Measurements from ENCODE around the gene GSS. TPM values are rescaled to one million over a fixed set of nuclear protein-coding genes. Genes with fewer than 3 reads are reported as not detected.

GSS gene
- total RNA-seq, 2 experiments from 2014 or later = 62.8 to 65.6 TPM

DNA sequence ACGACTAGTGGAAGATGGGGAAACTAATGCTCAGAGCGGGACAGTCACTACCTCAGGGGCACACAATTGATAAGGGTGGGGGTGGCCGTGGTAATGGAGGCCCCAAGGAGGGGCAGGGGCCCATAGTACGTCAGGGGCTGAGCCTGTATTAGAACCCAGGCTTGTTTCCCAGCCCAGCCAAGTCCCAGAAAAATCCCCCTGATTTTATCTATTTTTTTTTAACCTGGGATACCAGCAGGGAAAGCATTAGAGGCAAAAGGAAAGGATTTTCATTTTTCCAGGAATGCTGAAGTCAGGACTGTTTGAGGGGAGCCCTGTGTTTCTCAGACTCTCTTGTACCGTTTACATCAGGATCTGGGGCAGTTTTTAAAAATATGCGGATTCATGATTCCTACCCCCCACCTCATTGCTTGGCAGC lies 444 bp upstream of the GSS start:
- CTCF ChIA-PET = interaction anchor here (0.5 to 6.3 kb wide), 4 partner anchors 25 to 1636 kb away, joined by 3 to 67 read pairs (median 3); partner anchors contain the start of genes ACSS2 and GGT7
- POLR2A ChIA-PET = interaction anchor here (0.6 to 2.0 kb wide), 4 partner anchors 80 to 279 kb away, joined by 3 to 11 read pairs (median 8); partner anchors contain the start of genes ACSS2 and PIGU

DNA sequence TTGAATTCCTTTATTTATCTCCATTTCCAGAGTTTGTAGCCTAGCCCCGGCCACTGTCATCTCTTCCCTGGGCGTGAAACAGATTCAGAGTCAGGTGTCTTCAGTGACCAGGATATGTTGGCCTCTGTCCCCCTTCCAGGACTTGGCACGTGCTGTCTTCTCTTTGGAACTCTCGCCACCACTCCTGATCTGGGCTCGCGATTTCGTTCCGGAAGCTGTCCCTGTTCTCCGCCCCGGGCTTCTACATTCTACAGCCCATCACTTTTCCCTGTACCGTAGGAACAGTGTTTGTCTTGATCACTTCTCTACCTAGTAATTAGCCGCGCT lies 739 bp downstream of the GSS start:
- CTCF ChIA-PET = interaction anchor here (6.3 kb wide), 1 partner anchor 81 kb away, joined by 67 read pairs; the partner anchor contains the start of genes ACSS2 and GGT7
- POLR2A ChIA-PET = interaction anchor here (1.5 to 2.0 kb wide), 2 partner anchors 79 to 81 kb away, joined by 10 to 11 read pairs; partner anchors contain the start of gene ACSS2

DNA sequence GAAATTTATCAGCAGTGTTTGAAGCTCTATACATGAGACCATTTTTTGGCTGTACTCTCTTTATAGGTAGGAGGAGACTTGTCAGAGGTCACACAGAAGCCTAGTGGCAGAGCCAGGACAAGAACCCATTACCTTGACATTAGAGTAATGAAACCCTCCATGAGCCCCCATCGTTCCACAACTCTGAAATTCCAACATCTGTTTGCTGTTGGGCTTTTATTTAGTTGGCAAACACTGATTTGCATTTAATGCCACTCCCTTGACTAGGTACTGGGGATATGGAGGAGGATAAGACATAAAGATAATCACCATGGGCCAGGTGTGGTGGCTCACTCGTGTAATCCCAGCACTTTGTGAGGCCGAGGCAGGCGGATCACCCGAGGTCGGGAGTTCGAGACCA lies 1.6 kb downstream of the GSS start:
- POLR2A ChIA-PET = no interaction called here

DNA sequence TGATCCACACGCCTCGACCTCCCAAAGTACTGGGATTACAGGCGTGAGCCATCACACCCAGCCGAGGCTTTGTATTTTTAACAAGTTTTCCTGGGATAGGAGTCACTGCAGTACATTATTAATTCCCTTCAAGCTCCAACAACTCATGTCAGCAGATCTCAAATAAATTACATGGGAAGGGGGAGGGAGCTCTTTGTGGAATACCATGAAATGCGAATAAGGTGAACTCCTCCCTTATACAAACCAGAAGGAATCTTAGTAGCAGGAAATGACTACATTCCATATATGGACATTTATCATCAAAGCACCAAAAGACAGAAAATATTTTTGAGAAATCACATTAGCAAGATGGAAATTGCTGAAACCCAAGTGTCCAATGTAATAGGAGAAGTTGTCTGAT lies 2.9 kb downstream of the GSS start:
- POLR2A ChIA-PET = no interaction called here
- CTCF ChIA-PET = interaction anchor here (1.3 kb wide), 1 partner anchor 79 kb away, joined by 3 read pairs; no protein-coding TSS in a partner anchor

More for the DNA sequence above, 1.6 kb downstream of the GSS start:
- CTCF ChIA-PET = interaction anchor here (6.3 kb wide), 1 partner anchor 80 kb away, joined by 67 read pairs; the partner anchor contains the start of genes ACSS2 and GGT7

DNA sequence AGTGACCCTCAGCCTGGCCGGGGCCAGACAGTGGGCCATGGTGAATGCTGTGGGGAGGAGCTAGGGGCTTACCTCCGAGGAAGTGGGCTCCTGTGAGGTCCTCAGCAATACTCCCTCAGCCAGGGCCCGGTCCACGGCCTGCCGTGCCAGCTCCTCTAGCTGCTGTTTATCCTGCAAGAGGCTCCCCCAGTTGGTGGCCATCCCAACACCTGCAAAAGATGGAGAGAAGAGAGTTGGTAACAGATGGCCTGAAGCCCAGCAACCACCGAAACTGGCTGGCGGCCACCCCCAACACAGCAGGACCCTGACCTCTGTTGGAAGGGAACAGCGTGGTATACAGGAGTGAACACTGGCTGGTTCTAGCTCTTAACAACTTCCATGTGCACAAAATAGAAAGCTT lies 4.0 kb downstream of the GSS start:
- CTCF ChIA-PET = no interaction called here
- POLR2A ChIA-PET = interaction anchor here (0.7 kb wide), 1 partner anchor 97 kb away, joined by 4 read pairs; no protein-coding TSS in a partner anchor

DNA sequence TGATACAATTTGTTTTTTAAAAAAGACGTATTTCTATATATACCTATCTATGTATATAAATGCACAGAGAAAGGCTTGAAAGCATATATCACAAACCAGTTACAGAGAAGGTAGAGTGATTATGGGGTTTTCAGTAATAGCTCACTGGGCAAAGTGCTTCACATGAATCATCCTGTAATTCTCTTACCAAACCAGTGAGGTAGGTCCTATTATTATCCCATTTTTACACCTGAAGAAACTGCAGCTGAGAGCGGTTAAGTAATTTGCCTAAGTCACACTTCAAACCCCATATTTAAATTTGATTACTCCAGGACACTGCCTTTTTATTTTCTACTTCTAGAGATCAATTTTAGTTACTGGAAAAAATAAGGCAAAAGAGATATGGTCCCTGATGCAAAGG lies 4.4 kb downstream of the GSS start:
- CTCF ChIA-PET = no interaction called here

DNA sequence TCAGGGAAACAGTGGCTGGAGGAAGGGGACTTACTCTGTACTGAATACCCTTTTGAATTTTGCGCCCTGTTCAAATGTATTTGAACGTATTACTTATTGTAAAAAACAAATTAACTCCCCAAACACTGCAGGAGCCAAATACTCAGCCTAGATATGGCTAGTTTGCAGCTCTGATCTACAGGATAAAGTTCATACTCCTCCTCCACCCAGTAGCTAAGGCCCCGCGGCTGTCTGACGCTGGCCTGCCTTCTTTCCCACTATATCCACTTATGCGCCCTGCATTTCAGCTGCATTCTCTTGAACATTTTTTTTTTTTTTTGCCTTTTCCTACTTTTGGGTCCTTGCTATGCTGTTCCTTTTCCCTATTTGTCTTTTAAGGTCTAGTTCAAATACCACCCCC lies 6.5 kb downstream of the GSS start:
- POLR2A ChIA-PET = no interaction called here
- CTCF ChIA-PET = interaction anchor here (0.7 kb wide), 1 partner anchor 75 kb away, joined by 3 read pairs; no protein-coding TSS in a partner anchor

More for the DNA sequence above, 4.4 kb downstream of the GSS start:
- POLR2A ChIA-PET = no interaction called here

DNA sequence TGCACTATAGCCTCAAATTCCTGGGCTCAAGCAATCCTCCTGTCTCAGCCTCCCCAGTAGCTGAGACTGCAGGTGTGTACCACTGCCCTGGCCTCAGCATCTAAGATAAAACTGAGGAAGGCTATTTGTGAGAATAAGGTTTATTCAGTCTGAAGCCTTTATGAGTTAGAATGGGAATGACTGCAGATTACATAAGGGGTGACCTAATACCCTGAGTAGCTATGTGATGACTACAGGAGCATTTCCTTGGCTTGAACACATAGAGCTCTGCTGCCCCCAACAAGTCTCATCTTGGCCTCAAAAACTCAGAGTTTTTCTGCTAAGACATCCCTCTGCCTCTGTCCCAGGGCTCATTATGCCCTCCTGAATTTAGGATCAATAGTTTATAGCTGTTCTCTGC lies 7.6 kb downstream of the GSS start:
- ChIA-PET CTCF (interaction anchor here (1.0 kb wide), 1 partner anchor 74 kb away, joined by 5 read pairs; no protein-coding TSS in a partner anchor), POLR2A (no interaction called here)

DNA sequence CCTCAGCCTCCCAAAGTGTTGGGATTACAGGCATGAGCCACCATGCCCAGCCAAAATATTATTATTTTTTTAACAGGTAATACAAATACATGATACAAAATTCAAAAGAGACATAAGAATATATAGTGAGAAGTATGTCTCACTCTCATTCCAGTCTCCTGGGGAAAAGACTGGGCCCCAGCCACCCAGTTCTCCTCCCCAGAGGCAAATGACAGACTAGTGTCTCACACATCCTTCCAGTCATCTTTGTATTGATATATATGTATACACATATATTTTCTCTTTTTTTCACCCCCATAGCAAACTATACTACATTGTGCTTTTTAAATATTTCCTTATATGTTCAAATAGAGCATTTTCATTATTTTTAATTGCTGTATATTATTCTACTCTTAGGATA lies 8.3 kb downstream of the GSS start:
- ChIA-PET POLR2A (no interaction called here), CTCF (no interaction called here)

DNA sequence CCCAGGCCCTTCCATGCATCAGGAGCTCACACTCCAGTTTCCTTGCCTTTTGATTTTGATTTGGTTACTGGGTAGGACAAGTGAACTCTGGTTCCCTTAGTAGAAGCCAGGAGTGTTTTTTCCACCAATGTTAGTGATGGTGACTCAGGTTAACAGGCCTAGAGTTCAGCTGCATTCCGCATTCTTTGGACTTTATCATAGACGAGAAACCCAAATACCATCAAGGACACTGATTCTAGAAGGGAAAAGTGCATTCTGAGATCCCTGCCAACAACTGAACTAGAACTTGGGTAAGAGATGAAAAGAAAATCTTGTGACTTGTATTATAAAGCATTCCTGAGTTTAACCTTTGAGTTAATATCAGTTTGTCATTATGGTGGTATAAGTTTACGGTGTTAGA lies 8.9 kb downstream of the GSS start:
- POLR2A ChIA-PET = no interaction called here
- CTCF ChIA-PET = no interaction called here

DNA sequence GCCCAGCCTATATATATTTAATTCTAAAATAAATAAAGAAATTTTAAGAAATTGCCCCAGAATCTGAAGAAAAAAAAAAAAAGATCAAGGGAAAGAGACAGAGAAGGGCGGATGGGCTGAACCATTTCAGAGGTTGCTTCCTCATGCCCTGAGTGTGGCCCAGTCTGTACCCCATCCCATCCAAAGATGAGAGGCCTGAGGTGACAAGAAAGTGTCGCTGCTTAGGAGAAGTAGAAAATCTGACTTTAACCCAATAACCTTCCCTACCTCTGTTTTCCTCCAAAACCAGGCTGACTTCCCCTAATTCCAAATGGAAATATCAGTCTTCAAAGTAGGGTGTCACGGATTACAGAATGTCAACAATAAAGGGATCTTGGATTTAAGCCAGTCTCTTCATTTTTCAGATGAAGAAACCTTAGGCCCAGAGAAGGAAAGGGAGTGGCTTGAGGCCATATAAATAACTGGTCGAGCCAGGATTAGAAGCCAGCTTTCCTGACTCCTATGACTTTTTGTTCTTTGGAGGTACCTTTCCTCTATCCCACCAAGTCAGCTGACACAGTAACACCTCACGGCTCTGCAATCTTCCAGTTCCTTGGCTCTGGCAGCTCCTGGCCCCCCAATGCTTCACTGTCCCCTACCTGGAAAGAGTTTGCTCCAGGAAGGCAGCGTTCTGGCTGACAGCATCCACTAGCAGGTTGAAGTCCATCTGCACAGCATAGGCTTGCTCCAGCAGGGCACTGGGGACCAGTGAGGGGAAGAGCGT lies 10.1 kb downstream of the GSS start:
- POLR2A ChIA-PET = no interaction called here
- CTCF ChIA-PET = no interaction called here

DNA sequence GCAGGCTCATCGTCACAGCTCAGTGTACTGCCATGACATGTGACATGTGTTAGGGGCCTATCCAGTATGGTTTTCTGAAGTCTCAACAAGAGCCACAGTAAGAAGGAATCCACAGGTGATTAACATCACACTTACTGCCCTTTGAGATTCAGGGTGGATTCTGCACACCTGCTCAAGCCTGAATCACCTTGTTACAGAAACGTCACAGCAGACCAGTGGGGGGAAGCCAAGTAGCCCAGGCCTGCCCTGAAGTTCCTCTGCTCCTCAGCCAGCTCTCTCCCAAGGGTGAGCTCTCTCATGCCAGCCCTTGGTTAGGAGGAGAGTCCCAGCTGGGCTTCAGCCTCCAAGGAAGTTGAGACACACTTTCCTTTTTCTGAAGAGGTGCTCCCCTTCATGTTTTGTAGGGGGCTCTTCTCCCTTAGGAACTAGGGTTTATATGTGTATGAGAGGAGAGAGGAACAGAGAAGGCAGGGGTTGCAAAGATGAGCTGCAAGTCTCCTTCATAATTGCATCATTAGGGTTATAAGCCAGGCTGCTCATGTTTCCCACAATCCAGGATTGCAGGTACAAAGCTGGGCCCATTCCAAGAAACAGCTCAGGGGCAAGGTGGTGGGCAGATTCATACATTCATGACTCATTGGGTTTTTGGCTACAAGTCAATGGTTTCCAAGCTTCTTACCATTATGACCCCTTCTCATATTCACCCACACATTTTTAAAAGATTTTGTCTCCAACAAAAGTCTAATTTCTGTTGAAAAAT lies 11.6 kb downstream of the GSS start:
- CTCF ChIA-PET = interaction anchor here (1.5 kb wide), 1 partner anchor 71 kb away, joined by 3 read pairs; the partner anchor contains the start of gene GGT7
- POLR2A ChIA-PET = no interaction called here

DNA sequence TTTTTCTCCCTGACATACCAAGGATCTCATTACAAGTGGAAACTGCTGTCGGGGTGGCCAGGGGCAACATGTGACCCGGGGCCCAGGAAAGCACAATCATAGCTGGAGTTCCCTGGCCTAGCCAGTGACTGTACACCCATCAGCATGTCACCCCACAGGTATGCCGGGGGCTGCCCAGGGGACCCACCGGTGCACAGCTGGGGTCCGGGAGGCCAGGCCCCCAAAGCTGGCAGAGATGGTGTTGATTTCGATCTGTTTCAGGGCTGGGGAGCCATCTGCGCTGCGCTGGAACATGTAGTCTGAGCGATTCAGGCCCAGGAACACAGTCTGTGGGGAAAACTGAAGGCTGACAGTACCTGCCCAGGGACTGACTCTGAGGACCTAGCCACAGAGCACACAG lies 13.3 kb downstream of the GSS start:
- ChIA-PET POLR2A (no interaction called here), CTCF (no interaction called here)

DNA sequence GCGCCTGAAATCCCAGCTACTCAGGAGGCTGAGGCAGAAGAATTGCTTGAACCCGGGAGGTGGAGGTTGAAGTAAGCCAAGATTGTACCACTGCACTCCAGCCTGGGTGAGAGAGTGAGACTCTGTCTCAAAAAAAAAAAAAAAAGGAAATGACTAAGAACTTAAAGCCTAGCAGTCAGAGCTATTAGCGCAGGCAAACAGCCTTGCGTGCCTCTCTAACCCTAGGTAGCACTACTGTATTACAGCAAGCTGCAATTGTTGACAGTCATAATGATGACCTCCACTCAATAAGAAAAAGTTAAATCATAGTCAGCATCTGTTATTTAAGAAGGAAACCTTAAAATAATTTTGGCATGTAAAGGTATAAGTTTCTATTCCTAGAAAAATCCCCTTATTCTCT lies 14.4 kb downstream of the GSS start:
- ChIA-PET CTCF (interaction anchor here (0.6 to 0.7 kb wide), 2 partner anchors 50 to 131 kb away, joined by 3 to 4 read pairs; no protein-coding TSS in a partner anchor), POLR2A (no interaction called here)

DNA sequence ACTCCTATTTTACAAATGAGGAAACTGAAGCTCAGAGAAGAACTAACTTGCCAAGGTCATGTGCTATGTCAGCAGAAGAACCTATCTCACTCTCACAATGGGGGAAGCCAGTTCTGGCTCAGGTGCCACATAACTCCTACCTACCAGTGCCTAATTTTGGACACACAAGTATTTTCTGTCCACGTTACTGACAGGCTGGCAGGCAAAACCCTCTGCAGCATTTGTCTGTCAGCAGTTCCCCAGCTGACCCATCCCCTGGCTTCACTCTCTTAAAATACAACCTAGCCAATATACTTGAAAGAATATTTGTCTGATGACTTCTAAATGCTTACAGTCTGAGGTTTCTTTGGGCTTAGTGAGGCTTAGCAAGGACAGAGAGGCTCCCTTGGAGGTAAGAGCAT lies 15.5 kb downstream of the GSS start:
- CTCF ChIA-PET = no interaction called here

DNA sequence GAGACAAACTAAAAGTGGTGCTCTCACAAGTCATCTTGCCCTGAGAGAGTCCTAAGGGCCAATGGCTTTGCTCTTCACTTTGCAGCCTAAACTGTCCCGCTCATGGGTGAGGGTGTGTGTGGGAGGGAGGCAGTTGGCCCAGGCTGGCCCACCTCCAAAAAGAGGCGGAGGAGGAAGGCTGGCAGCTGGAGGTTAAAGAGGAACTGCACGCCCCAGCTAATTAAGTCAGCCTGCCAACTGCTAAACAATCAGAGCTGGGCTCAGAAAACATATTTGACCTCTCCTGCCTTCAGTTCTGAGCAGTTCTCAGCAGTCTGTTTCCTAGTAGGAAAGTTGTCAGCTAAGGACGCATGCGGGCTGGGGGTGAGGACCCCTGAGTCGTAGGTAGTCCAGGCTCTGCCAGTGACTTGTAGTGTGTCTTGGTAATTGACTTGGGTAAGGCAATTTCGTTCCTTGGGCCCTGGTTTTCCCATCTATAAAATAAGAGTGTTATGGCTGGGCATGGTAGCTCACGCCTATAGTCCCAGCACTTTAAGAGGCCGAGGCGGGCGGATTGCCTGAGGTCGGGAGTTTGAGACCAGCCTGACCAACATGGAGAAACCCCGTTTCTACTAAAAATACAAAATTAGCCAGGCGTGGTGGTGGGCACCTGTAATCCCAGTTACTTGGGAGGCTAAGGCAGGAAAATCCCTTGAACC lies 17.0 kb downstream of the GSS start:
- CTCF ChIA-PET = no interaction called here
- POLR2A ChIA-PET = no interaction called here

More for the DNA sequence above, 15.5 kb downstream of the GSS start:
- POLR2A ChIA-PET = no interaction called here

DNA sequence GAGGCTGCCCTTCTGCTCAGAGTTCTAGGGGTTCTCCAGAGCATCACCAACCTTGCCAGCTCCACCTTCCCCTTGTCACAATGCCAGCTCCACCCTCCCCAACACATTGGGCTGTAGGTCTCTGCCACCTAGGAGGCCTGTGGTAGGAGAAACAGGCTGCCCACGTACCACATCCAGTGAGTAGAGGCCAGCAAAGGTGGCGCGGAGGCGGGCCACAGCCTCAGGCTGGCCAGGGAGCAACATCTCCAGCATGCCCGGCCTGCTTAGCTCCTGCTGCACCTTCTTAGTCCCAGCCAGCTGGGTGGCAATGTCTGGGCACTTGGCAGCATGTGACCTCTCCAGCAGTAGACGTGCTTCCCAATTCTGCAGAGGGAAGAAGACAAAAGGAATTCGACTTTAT lies 23.8 kb downstream of the GSS start:
- CTCF ChIA-PET = interaction anchor here (0.9 kb wide), 1 partner anchor 19 kb away, joined by 3 read pairs; no protein-coding TSS in a partner anchor
- POLR2A ChIA-PET = interaction anchor here (0.5 kb wide), 1 partner anchor 793 kb away, joined by 8 read pairs; no protein-coding TSS in a partner anchor

DNA sequence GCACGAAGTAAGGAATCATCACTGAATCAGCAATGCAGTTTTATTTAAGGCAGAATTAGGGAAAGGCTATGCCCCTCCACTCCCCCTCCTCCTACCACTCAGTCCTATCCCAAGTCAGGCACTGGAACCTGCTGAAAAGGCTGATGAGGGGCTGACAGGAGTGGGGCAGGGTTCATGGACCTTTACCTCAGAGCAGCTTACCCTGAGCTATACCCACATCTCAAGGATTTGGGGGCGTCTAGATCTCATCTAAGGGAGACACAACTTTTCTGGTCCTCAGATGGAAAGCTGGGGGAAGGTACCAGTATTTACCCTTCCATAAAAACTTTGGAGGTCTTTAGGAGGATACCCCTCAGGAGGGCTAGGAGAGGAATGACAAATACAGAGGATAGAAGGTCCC lies 27.2 kb downstream of the GSS start:
- ChIA-PET POLR2A (no interaction called here), CTCF (no interaction called here)

DNA sequence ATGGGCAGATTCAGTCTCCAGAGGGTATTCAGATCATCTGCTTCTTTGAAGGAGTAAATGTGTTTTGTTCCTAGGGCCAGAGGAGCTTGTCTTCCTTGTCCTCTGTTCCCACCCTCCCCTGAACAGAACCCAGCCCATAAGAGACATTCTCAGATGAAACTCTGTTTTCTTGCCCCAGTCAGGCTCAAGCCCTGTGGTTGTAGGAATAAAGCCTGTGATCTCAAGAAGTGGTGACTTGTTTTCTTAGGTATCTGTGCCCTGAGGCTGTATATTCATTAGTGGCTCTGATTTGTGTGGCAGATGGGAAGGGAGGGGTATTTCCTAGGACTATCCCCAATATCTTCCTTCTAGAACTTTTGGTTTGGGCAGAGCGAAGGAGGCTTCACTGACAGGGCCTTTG lies 27.9 kb downstream of the GSS start:
- CTCF ChIA-PET = no interaction called here

DNA sequence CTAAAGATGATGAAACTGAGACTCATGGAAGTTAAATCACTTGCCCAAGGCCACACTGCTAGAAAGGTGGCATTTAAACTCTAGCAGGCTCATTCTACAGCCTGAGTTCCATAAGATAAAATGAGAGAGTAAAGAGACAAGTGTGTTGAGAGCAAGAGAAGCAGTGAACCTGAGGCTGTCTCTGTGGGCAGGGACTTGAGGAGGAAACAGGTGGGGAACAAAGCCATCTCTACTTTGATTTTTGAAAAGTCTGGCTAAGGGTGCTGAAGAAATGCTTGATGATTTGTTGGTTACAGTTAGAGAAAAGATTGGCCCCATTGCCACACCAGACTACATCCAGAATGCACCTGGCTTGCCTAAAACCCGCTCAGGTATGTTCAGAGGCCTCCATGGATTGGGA lies 29.0 kb downstream of the GSS start:
- CTCF ChIA-PET = no interaction called here
- POLR2A ChIA-PET = no interaction called here

More for the DNA sequence above, 27.9 kb downstream of the GSS start:
- POLR2A ChIA-PET = no interaction called here

Measured in activated CD8-positive, alpha-beta memory T cell treated with anti-CD3 and anti-CD28 coated beads for 36 hours (primary cell).